Muscle layer of duodenum (tissue), 2 donors: ENCODE results near the gene CCDC66.
"Not testable (repeated sequence)": the region's sequence is repeated elsewhere in the genome, so short reads cannot be mapped to it uniquely, and the experiment has no call there.

Experiments used
- H3K27ac ChIP-seq: one replicate; pipeline ENCODE4 v1.7.0; 2013; ENCODE audit warnings: mild to moderate bottlenecking, low read length
- H3K27me3 ChIP-seq: one replicate; pipeline ENCODE4 v1.7.0; 2013; ENCODE audit warnings: low read depth, mild to moderate bottlenecking, control low read depth, low read length
- H3K36me3 ChIP-seq, 2 donors: one replicate each; pipeline ENCODE4 v1.7.0; 2013; ENCODE audit warnings: low read length in 2 of 2, control low read depth in 1 of 2, mild to moderate bottlenecking in 1 of 2; ENCODE audit not compliant: insufficient read depth in 2 of 2, control insufficient read depth in 1 of 2
- H3K4me1 ChIP-seq, 2 donors: one replicate each; pipeline ENCODE4 v1.7.0; 2013; ENCODE audit warnings: low read length in 2 of 2, mild to moderate bottlenecking in 2 of 2, control low read depth in 1 of 2, moderate library complexity in 1 of 2; ENCODE audit not compliant: insufficient read depth in 2 of 2, control insufficient read depth in 1 of 2
- H3K4me3 ChIP-seq, 2 donors: one replicate each; pipeline ENCODE4 v1.7.0; 2013; ENCODE audit warnings: low read length in 2 of 2, low read depth in 1 of 2, mild to moderate bottlenecking in 1 of 2
- H3K9me3 ChIP-seq, 2 donors: one replicate each; pipeline ENCODE4 v1.7.0; 2013; ENCODE audit warnings: low read length in 2 of 2, control low read depth in 1 of 2, mild to moderate bottlenecking in 1 of 2; ENCODE audit not compliant: control insufficient read depth in 1 of 2
- donor health status: healthy.

CCDC66 gene

DNA sequence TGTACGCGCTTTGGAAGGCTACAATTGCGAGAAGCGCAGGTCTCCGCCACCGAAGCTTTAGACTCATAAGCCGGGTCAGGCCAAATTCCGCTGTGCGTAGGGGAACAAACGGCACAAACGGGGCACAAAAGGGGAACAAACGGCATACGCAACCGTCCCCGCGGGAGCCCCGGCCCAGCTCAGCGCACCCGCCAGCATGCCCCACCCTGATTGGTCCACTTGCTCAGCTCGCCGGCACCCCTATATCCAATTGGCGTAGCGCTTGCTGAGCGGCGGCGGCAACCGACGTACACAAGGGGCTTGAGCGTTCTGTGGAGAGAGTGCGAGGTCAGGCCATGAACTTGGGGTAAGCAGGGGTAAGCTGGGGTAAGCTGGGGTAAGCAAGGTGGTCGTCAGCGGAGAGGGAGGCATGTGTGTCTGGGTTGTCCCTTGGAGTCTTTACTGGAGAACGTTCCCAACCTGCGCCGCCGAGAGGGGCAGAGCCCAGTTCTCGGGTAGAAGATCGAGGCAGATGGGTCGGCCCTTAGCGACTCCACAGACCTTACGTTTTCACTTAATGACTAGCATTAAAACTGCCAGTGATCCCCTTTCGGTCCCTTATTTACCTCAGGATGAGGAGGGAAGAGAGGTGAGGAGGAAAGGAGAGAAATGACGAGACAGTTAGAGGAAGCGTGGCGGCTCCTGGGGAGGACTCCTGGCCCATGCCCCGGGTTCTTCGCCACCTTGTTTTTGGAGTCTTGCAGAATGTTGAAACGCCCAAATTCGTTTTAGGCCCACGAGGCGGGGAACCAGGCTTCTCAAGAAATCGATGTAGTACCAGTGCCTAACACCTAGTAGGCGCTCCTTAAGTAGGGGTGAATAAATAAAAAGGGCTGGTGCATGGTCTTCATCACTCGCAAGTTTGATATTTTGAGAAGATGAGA lies at the start of gene CCDC66:
Gene CCDC66, plus strand, starts transcription at position 268 of the 923 bp plus-strand sequence. Its CDS starts 68 bp downstream, at position 336.
- no peaks in the 10 kb centered on the region for H3K9me3 ChIP-seq
- no peaks in the 10 kb centered on the region for H3K27me3 ChIP-seq
- H3K4me1 ChIP-seq = peaks cover 0 to 15% of the 10 kb centered on the region in 2 donors
- peak within 1 kb of the TSS; percentile 93 for H3K27ac ChIP-seq
- peak within 1 kb of the TSS; percentile 93 to 100 for H3K4me3 ChIP-seq
- peaks cover 9 to 15% of the 10 kb centered on the region in 2 donors for H3K36me3 ChIP-seq

DNA sequence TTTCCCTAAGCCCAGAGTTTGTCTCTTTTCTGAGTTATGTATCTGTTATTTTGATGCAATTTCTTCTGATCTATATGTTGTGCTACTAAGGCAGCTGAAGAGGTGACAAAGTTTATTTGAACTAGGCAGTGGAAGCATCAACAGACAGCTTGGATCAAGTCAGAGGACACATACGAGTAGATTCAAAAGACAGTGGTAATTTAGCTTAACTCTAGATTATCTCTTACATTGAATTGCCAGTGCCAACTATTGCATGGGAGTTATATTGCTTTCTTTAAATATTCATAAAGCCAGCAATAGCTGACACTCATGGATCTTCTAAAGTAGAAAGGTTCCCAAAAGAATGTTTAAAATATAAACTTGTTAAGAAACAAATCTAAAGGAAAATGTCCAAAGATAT lies 37.3 kb upstream of the CCDC66 start:
- no peaks in the 10 kb centered on the region for H3K4me1 ChIP-seq
- no peaks in the 10 kb centered on the region for H3K36me3 ChIP-seq
- H3K27ac ChIP-seq = no peak overlapping the region
- H3K27me3 ChIP-seq = no peaks in the 10 kb centered on the region
- no peak overlapping the region for H3K4me3 ChIP-seq
- no peaks in the 10 kb centered on the region for H3K9me3 ChIP-seq

- Histone ChIP-seq H3K27me3 (no peaks in the 10 kb centered on the region), H3K36me3 (no peaks in the 10 kb centered on the region), H3K27ac (no peak overlapping the region), H3K4me3 (no peak overlapping the region), H3K9me3 (no peaks in the 10 kb centered on the region), H3K4me1 (no peaks in the 10 kb centered on the region)
These were observed 34.6 kb upstream of the CCDC66 start for GRCh38 chr3:56522374-56522773.

GRCh38 chr3:56525291-56525690 lies 31.7 kb upstream of the CCDC66 start:
- no peaks in the 10 kb centered on the region for H3K4me1 ChIP-seq
- no peaks in the 10 kb centered on the region for H3K27me3 ChIP-seq
- no peak overlapping the region for H3K4me3 ChIP-seq
- no peak overlapping the region for H3K27ac ChIP-seq
- H3K9me3 ChIP-seq = no peaks in the 10 kb centered on the region
- no peaks in the 10 kb centered on the region for H3K36me3 ChIP-seq

DNA sequence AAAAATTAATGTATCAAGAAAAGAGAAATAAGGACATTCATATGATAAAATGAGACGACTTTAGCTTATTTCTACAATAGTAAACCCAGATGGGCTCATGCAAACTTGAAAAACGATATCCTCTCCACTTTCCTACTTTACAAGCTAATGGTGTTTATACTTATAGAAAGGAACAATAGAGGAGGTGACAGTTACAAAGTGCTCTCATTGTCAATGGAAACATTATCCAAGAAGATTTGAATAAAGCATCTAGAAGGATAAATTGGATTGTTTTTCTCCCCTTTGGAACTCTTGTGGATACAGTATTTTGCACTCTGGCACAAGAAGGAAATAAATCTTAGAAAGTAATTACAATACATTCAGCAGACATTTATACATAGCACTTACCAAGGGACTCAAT lies 20.2 kb upstream of the CCDC66 start:
- H3K27me3 ChIP-seq = no peaks in the 10 kb centered on the region
- H3K4me1 ChIP-seq = no peaks in the 10 kb centered on the region
- H3K4me3 ChIP-seq = no peak overlapping the region
- H3K36me3 ChIP-seq = no peaks in the 10 kb centered on the region
- H3K9me3 ChIP-seq = peaks cover 0 to 3% of the 10 kb centered on the region in 2 donors
- no peak overlapping the region for H3K27ac ChIP-seq

- Histone ChIP-seq H3K27me3 (no peaks in the 10 kb centered on the region), H3K27ac (no peak overlapping the region), H3K4me3 (no peak overlapping the region), H3K4me1 (no peaks in the 10 kb centered on the region), H3K9me3 (no peaks in the 10 kb centered on the region), H3K36me3 (no peaks in the 10 kb centered on the region)
These were observed 9.5 kb upstream of the CCDC66 start for GRCh38 chr3:56547486-56547885.

- Histone ChIP-seq H3K27ac (peak overlapping the region; percentile 93), H3K4me1 (peaks cover 0 to 15% of the 10 kb centered on the region in 2 donors), H3K36me3 (peaks cover 9 to 15% of the 10 kb centered on the region in 2 donors), H3K4me3 (peak overlapping the region; percentile 93 to 100), H3K27me3 (no peaks in the 10 kb centered on the region), H3K9me3 (no peaks in the 10 kb centered on the region)
These were observed 826 bp downstream of the CCDC66 start for GRCh38 chr3:56557831-56558170.

- Histone ChIP-seq H3K27ac (no peak overlapping the region), H3K4me1 (no peaks in the 10 kb centered on the region), H3K36me3 (peaks cover 14 to 40% of the 10 kb centered on the region in 2 donors), H3K27me3 (no peaks in the 10 kb centered on the region), H3K4me3 (no peak overlapping the region), H3K9me3 (no peaks in the 10 kb centered on the region)
These were observed 16.5 kb downstream of the CCDC66 start for GRCh38 chr3:56573501-56573900.

GRCh38 chr3:56581941-56582340 lies 25.0 kb downstream of the CCDC66 start:
- not testable (repeated sequence) for H3K9me3 ChIP-seq, H3K27me3 ChIP-seq, H3K4me1 ChIP-seq, H3K27ac ChIP-seq, H3K36me3 ChIP-seq, H3K4me3 ChIP-seq

DNA sequence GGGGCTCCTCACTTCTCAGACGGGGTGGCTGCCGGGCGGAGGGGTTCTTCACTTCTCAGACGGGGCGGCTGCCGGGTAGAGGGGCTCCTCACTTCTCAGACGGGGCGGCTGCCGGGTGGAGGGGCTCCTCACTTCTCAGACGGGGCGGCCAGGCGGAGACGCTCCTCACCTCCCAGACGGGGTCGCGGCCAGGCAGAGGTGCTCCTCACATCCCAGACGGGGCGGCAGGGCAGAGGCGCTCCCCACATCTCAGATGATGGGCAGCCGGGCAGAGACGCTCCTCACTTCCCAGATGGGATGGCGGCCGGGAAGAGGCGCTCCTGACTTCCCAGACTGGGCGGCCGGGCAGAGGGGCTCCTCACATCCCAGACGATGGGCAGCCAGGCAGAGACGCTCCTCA lies 27.3 kb downstream of the CCDC66 start:
- H3K4me1 ChIP-seq, H3K27ac ChIP-seq, H3K4me3 ChIP-seq: not testable (repeated sequence)

GRCh38 chr3:56590814-56591213 lies 33.8 kb downstream of the CCDC66 start:
- Histone ChIP-seq H3K9me3 (no peaks in the 10 kb centered on the region), H3K36me3 (peaks cover 6 to 7% of the 10 kb centered on the region in 2 donors), H3K27me3 (no peaks in the 10 kb centered on the region), H3K4me1 (no peaks in the 10 kb centered on the region), H3K27ac (no peak overlapping the region), H3K4me3 (no peak overlapping the region)

More for the DNA sequence above, 27.3 kb downstream of the CCDC66 start:
- H3K9me3 ChIP-seq, H3K27me3 ChIP-seq, H3K36me3 ChIP-seq: not testable (repeated sequence)

DNA sequence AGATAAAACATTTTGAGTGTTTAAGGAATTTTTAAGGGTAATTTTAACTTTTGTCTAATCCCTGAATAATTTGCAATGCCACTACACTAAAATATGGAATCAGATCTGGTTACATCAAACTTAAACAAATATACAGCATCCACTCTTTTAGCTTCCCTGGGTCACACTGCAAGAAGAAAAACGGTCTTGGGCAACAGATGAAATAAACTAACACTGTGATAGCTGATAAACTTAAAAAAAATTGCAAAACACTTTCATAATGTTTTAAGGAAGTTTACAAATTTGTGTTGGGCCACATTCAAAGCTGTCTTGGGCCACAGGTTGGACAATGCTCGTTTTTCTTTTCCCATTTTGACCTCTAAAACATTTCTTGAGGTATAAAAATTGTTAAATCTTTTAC lies 34.3 kb downstream of the CCDC66 start:
- H3K4me3 ChIP-seq = no peak overlapping the region
- no peak overlapping the region for H3K27ac ChIP-seq
- H3K4me1 ChIP-seq = no peaks in the 10 kb centered on the region
- H3K27me3 ChIP-seq = no peaks in the 10 kb centered on the region
- H3K9me3 ChIP-seq = no peaks in the 10 kb centered on the region
- H3K36me3 ChIP-seq = peaks cover 7% of the 10 kb centered on the region in 2 donors
